GM19193 (cell line): ENCODE data around the gene IMMP2L.

Source experiments
- POLR2A ChIP-seq: IDR thresholded peaks from 4 replicates; pipeline ENCODE4 v1.6.1; 2011; ENCODE audit not compliant: insufficient read depth, insufficient read length; ENCODE audit errors: extremely low read depth

IMMP2L gene

GRCh38 chr7:110911632-110912031, 650.7 kb downstream of the IMMP2L start:
- no peak for TF ChIP-seq POLR2A

GRCh38 chr7:110909117-110909516, 653.2 kb downstream of the IMMP2L start:
- no peak for TF ChIP-seq POLR2A

GRCh38 chr7:110905773-110906566, 656.3 kb downstream of the IMMP2L start:
- no peak for TF ChIP-seq POLR2A

- TF ChIP-seq POLR2A, result no peak
These were observed 663.8 kb downstream of the IMMP2L start for GRCh38 chr7:110898516-110898915.

GRCh38 chr7:110897538-110897937, 664.8 kb downstream of the IMMP2L start:
- TF ChIP-seq POLR2A, result no peak

GRCh38 chr7:110894111-110894510, 668.2 kb downstream of the IMMP2L start:
- TF ChIP-seq POLR2A, result no peak

- no peak for TF ChIP-seq POLR2A
These were observed 671.1 kb downstream of the IMMP2L start for GRCh38 chr7:110891197-110891596.

- no peak for TF ChIP-seq POLR2A
These were observed 672.2 kb downstream of the IMMP2L start for GRCh38 chr7:110890101-110890500.

GRCh38 chr7:110889335-110889734, 673.0 kb downstream of the IMMP2L start:
- TF ChIP-seq POLR2A, result no peak

- TF ChIP-seq POLR2A, result no peak
These were observed 673.7 kb downstream of the IMMP2L start for GRCh38 chr7:110888641-110889040.

- TF ChIP-seq POLR2A, result no peak
These were observed 676.8 kb downstream of the IMMP2L start for GRCh38 chr7:110885474-110885873.

GRCh38 chr7:110881721-110882120, 680.6 kb downstream of the IMMP2L start:
- TF ChIP-seq POLR2A, result no peak

- TF ChIP-seq POLR2A, result no peak
These were observed 681.3 kb downstream of the IMMP2L start for GRCh38 chr7:110880971-110881370.

- TF ChIP-seq POLR2A, result no peak
These were observed 685.3 kb downstream of the IMMP2L start for GRCh38 chr7:110877016-110877415.

GRCh38 chr7:110875346-110875745, 686.9 kb downstream of the IMMP2L start:
- TF ChIP-seq POLR2A, result no peak

- no peak for TF ChIP-seq POLR2A
These were observed 690.4 kb downstream of the IMMP2L start for GRCh38 chr7:110871856-110872255.

GRCh38 chr7:110870926-110871325, 691.4 kb downstream of the IMMP2L start:
- no peak for TF ChIP-seq POLR2A
